ENCODE data around the gene KRTAP10-3. TPM values are rescaled to one million over a fixed set of nuclear protein-coding genes. Genes with fewer than 3 reads are reported as not detected.

KRTAP10-3 gene
- total RNA-seq, 1 donor from 2014 or later: not detected

DNA sequence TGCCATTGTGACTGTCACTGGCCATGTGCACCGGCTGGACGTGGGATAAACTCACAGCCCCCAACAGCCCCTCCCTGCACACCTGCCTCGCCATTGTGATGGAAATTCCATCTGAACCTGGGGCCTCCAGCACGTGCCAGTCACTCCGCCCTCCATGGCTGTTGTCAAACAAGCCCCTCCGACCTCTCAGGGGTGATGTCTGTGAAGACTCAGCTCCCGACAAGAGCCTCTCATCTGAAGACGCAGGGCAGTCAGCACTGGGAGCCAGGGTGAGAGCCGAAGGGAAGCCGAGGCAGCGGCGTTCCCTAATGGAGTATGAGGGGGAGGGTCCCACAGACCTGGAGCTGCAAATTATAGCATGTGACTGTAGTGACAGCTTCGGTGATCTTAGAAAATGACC is 5.9 kb downstream of the KRTAP10-3 start:
- Mint-ChIP-seq H3K4me1 (ENCODE audit: low read depth, unreplicated experiment) (peaks cover 7% of the 10 kb centered on the region), H3K4me3 (ENCODE audit: unreplicated experiment) (no peak overlapping the region), H3K36me3 (ENCODE audit: low read depth, unreplicated experiment) (peaks cover 1% of the 10 kb centered on the region), H3K9me3 (ENCODE audit: unreplicated experiment) (peaks cover 6% of the 10 kb centered on the region), H3K27me3 (ENCODE audit: low read depth, unreplicated experiment) (peaks cover 11% of the 10 kb centered on the region), H3K27ac (ENCODE audit: unreplicated experiment) (no peak overlapping the region)
- Histone ChIP-seq H2AFZ (ENCODE audit: low read depth, low read length) (no peak overlapping the region), H3K27ac (ENCODE audit: low read depth, low read length) (no peak overlapping the region), H3K36me3 (ENCODE audit: insufficient read depth, low read length) (no peaks in the 10 kb centered on the region), H4K20me1 (ENCODE audit: insufficient read depth, low read length) (no peaks in the 10 kb centered on the region), H3K9ac (ENCODE audit: low read length) (no peak overlapping the region), H3K79me2 (ENCODE audit: insufficient read depth, low read length) (no peaks in the 10 kb centered on the region), H3K4me3 (ENCODE audit: insufficient read depth, low read depth, low read length) (no peak overlapping the region), H3K4me2 (ENCODE audit: low read length) (no peak overlapping the region), H3K4me1 (ENCODE audit: insufficient read depth, low read length) (no peaks in the 10 kb centered on the region), H3K9me3 (ENCODE audit: insufficient read depth, low read depth, low read length) (no peaks in the 10 kb centered on the region), H3K27me3 (ENCODE audit: insufficient read depth, low read length) (peaks cover 4% of the 10 kb centered on the region)
- FAIRE-seq: no peak
- TF ChIP-seq EZH2 (IDR thresholded peaks at IDR 0.05; ENCODE audit: insufficient read depth, low read length): no peak
- TF ChIP-seq, protein P1, sequence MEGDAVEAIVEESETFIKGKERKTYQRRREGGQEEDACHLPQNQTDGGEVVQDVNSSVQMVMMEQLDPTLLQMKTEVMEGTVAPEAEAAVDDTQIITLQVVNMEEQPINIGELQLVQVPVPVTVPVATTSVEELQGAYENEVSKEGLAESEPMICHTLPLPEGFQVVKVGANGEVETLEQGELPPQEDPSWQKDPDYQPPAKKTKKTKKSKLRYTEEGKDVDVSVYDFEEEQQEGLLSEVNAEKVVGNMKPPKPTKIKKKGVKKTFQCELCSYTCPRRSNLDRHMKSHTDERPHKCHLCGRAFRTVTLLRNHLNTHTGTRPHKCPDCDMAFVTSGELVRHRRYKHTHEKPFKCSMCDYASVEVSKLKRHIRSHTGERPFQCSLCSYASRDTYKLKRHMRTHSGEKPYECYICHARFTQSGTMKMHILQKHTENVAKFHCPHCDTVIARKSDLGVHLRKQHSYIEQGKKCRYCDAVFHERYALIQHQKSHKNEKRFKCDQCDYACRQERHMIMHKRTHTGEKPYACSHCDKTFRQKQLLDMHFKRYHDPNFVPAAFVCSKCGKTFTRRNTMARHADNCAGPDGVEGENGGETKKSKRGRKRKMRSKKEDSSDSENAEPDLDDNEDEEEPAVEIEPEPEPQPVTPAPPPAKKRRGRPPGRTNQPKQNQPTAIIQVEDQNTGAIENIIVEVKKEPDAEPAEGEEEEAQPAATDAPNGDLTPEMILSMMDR (IDR thresholded peaks at IDR 0.05; ENCODE audit: insufficient read depth, low read depth, low read length): no peak
- no peak for DNase-seq (ENCODE audit: low read depth)

DNA sequence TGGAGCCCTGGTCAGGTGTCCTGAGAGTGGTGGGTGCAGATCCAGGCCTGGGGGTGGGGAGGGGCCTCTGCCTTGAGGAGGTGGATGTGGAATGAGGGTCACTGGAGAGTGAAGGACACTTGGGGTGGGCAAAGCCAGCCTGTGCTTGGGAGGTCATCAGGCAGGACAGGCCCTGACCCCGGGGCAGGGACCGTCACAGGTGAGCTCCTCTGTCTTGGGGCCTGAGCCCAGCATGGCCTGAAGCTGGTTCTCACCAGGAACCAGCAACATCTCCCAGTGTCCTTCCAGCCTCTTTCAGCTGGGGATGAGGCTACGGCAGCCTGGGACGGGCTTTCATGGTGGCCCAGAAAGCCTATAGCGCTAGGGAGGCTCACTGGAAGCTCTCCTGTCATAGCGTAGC is 6.5 kb downstream of the KRTAP10-3 start:
- Histone ChIP-seq H3K4me1 (ENCODE audit: insufficient read depth, low read length) (no peaks in the 10 kb centered on the region), H4K20me1 (ENCODE audit: insufficient read depth, low read length) (no peaks in the 10 kb centered on the region), H3K4me2 (ENCODE audit: low read length) (no peak overlapping the region), H3K36me3 (ENCODE audit: insufficient read depth, low read length) (no peaks in the 10 kb centered on the region), H3K79me2 (ENCODE audit: insufficient read depth, low read length) (no peaks in the 10 kb centered on the region), H3K27me3 (ENCODE audit: insufficient read depth, low read length) (peaks cover 2% of the 10 kb centered on the region), H3K4me3 (ENCODE audit: insufficient read depth, low read depth, low read length) (no peak overlapping the region), H3K9me3 (ENCODE audit: insufficient read depth, low read depth, low read length) (no peaks in the 10 kb centered on the region), H3K27ac (ENCODE audit: low read depth, low read length) (no peak overlapping the region), H2AFZ (ENCODE audit: low read depth, low read length) (no peak overlapping the region), H3K9ac (ENCODE audit: low read length) (no peak overlapping the region)
- no peak overlapping the region for H3K27ac Mint-ChIP-seq (ENCODE audit: unreplicated experiment)
- DNase-seq (ENCODE audit: low read depth): no peak
- peak overlapping the region; percentile 20 for H3K4me3 Mint-ChIP-seq (ENCODE audit: unreplicated experiment)
- H3K36me3 Mint-ChIP-seq (ENCODE audit: low read depth, unreplicated experiment): peaks cover 1% of the 10 kb centered on the region
- TF ChIP-seq, protein P1 (IDR thresholded peaks at IDR 0.05; ENCODE audit: insufficient read depth, low read depth, low read length): no peak
- no peak for TF ChIP-seq EZH2 (IDR thresholded peaks at IDR 0.05; ENCODE audit: insufficient read depth, low read length)
- no peak for FAIRE-seq
- H3K4me1 Mint-ChIP-seq (ENCODE audit: low read depth, unreplicated experiment): peaks cover 7% of the 10 kb centered on the region
- H3K9me3 Mint-ChIP-seq (ENCODE audit: unreplicated experiment): peaks cover 8% of the 10 kb centered on the region
- peaks cover 10% of the 10 kb centered on the region for H3K27me3 Mint-ChIP-seq (ENCODE audit: low read depth, unreplicated experiment)

- no peak within 1 kb of the TSS for H3K4me2 ChIP-seq (ENCODE audit: low read length)
- Mint-ChIP-seq H3K9me3 (ENCODE audit: unreplicated experiment) (peaks cover 15% of the 10 kb centered on the region), H3K4me1 (ENCODE audit: low read depth, unreplicated experiment) (peaks cover 7% of the 10 kb centered on the region), H3K4me3 (ENCODE audit: unreplicated experiment) (peak within 1 kb of the TSS; percentile 20), H3K36me3 (ENCODE audit: low read depth, unreplicated experiment) (peaks cover 1% of the 10 kb centered on the region), H3K27me3 (ENCODE audit: low read depth, unreplicated experiment) (peaks cover 10% of the 10 kb centered on the region), H3K27ac (ENCODE audit: unreplicated experiment) (peak within 1 kb of the TSS; percentile 6)
- no peaks in the 10 kb centered on the region for H4K20me1 ChIP-seq (ENCODE audit: insufficient read depth, low read length)
- FAIRE-seq (no peak), DNase-seq (ENCODE audit: low read depth) (no peak)
- H3K27me3 ChIP-seq (ENCODE audit: insufficient read depth, low read length): no peaks in the 10 kb centered on the region
- no peaks in the 10 kb centered on the region for H3K4me1 ChIP-seq (ENCODE audit: insufficient read depth, low read length)
- H3K36me3 ChIP-seq (ENCODE audit: insufficient read depth, low read length): no peaks in the 10 kb centered on the region
- H3K79me2 ChIP-seq (ENCODE audit: insufficient read depth, low read length): no peaks in the 10 kb centered on the region
- H2AFZ ChIP-seq (ENCODE audit: low read depth, low read length): no peak within 1 kb of the TSS
- H3K4me3 ChIP-seq (ENCODE audit: insufficient read depth, low read depth, low read length): no peak within 1 kb of the TSS
- TF ChIP-seq, protein P1 (IDR thresholded peaks at IDR 0.05; ENCODE audit: insufficient read depth, low read depth, low read length): no peak
- TF ChIP-seq EZH2 (IDR thresholded peaks at IDR 0.05; ENCODE audit: insufficient read depth, low read length): no peak
- no peaks in the 10 kb centered on the region for H3K9me3 ChIP-seq (ENCODE audit: insufficient read depth, low read depth, low read length)
- H3K9ac ChIP-seq (ENCODE audit: low read length): no peak within 1 kb of the TSS
- no peak within 1 kb of the TSS for H3K27ac ChIP-seq (ENCODE audit: low read depth, low read length)
Measured at GRCh38 chr21:44551340-44551961, 7.1 kb downstream of the KRTAP10-3 start, which contains the start of gene KRTAP10-2. KRTAP10-2 (minus strand) TSS chr21:44551505; CDS start chr21:44551458, 47 bp downstream.

Measured in astrocyte (in vitro differentiated cells and primary cell).